Subcutaneous adipose tissue (tissue), 4 donors: ENCODE results near the gene FIP1L1. TPM values are rescaled to one million over a fixed set of nuclear protein-coding genes. Genes with fewer than 3 reads are reported as not detected.

Source experiments
- CTCF ChIP-seq: fragments of 450-650 bp; IDR thresholded peaks from one replicate; pipeline ENCODE4 v1.5.1; 2016; ENCODE audit warnings: low read depth, mild to moderate bottlenecking, control low read depth, antibody characterized with exemption, moderate library complexity
- total RNA-seq, 4 donors: library from RNA; depleted of rRNA; stranded (reverse); fragments of >200 nt; gene quantifications; one replicate each; pipeline ENCODE4 v1.1.0, GENCODE V29; 2016

The FIP1L1 gene
- total RNA-seq, 4 donors from 2014 or later: 35.8 to 46.0 (median 37.2) TPM

- no peak for TF ChIP-seq CTCF
Measured at GRCh38 chr4:53463340-53463739, 85.9 kb downstream of the FIP1L1 start.

GRCh38 chr4:53465281-53465680 is 87.8 kb downstream of the FIP1L1 start:
- no peak for TF ChIP-seq CTCF

GRCh38 chr4:53465891-53466290 is 88.5 kb downstream of the FIP1L1 start:
- no peak for TF ChIP-seq CTCF

GRCh38 chr4:53476232-53477037 is 99.0 kb downstream of the FIP1L1 start:
- no peak for TF ChIP-seq CTCF

- TF ChIP-seq CTCF: no peak
Measured at GRCh38 chr4:53477038-53477565, 99.7 kb downstream of the FIP1L1 start.

GRCh38 chr4:53477636-53478035 is 100.2 kb downstream of the FIP1L1 start:
- no peak for TF ChIP-seq CTCF

- TF ChIP-seq CTCF: no peak
Measured at GRCh38 chr4:53478671-53479456, 101.4 kb downstream of the FIP1L1 start.
